ENCODE data around the gene KRT80.

DNA sequence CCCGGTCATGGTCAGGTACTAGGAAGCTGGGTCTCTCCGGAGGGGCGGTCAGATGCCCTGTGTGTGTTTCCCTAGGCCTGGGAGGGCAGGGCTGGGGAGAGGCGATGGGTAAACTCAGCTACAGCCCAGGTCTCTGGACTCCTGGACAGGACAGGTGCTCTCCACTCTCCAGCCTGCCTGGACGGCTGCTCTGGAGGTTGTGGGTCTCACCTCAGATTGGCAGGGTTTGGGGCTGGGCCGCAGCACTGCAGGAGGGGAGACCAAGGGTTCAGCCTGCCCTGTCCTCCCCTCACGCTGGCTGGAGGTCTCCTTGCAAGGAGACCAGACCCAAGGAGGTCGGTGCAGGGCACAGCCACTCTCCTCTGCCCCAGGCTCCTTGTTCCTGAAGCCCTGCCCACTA is 7.8 kb downstream of the KRT80 start:
- TF ChIP-seq, protein P1, sequence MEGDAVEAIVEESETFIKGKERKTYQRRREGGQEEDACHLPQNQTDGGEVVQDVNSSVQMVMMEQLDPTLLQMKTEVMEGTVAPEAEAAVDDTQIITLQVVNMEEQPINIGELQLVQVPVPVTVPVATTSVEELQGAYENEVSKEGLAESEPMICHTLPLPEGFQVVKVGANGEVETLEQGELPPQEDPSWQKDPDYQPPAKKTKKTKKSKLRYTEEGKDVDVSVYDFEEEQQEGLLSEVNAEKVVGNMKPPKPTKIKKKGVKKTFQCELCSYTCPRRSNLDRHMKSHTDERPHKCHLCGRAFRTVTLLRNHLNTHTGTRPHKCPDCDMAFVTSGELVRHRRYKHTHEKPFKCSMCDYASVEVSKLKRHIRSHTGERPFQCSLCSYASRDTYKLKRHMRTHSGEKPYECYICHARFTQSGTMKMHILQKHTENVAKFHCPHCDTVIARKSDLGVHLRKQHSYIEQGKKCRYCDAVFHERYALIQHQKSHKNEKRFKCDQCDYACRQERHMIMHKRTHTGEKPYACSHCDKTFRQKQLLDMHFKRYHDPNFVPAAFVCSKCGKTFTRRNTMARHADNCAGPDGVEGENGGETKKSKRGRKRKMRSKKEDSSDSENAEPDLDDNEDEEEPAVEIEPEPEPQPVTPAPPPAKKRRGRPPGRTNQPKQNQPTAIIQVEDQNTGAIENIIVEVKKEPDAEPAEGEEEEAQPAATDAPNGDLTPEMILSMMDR (IDR thresholded peaks at IDR 0.05) = no peak
- no peak for TF ChIP-seq EP300 (IDR thresholded peaks at IDR 0.05)
- TF ChIP-seq POLR2A (IDR thresholded peaks at IDR 0.05) = no peak
